Kidney epithelial cell (primary cell): ENCODE measurements around the gene ITPA. TPM values are rescaled to one million over a fixed set of nuclear protein-coding genes. Genes with fewer than 3 reads are reported as not detected.
"Not testable (repeated sequence)": the region's sequence is repeated elsewhere in the genome, so short reads cannot be mapped to it uniquely, and the experiment has no call there.

Experiments
- DNase-seq: peaks from one replicate; pipeline ENCODE4 v3.0.0-alpha.2; 2010; ENCODE audit warnings: low read depth
- H3K27me3 ChIP-seq: 2 replicates; pipeline ENCODE4 v1.6.0; 2011; ENCODE audit warnings: low read length; ENCODE audit not compliant: control insufficient read depth, insufficient read depth
- H3K36me3 ChIP-seq: 2 replicates; pipeline ENCODE4 v1.5.1; 2011; ENCODE audit warnings: low read length; ENCODE audit not compliant: control insufficient read depth, insufficient read depth
- H3K4me3 ChIP-seq: 2 replicates; pipeline ENCODE4 v1.5.1; 2011; ENCODE audit warnings: low read depth, mild to moderate bottlenecking, control low read depth, low read length
- total RNA-seq: library from RNA; depleted of rRNA; stranded (reverse); fragments of >200 nt; gene quantifications from 2 replicates; pipeline ENCODE4 v1.2.3, GENCODE V29; 2015
- TF ChIP-seq, protein P1 (sequence below): IDR thresholded peaks from 2 replicates; pipeline ENCODE4 v1.5.1; 2011; ENCODE audit warnings: mild to moderate bottlenecking, moderate library complexity, low read length, control low read depth, inconsistent platforms; ENCODE audit not compliant: insufficient read depth, poor library complexity, severe bottlenecking

The ITPA gene
- total RNA-seq, 1 donor from 2014 or later = 71.2 TPM

DNA sequence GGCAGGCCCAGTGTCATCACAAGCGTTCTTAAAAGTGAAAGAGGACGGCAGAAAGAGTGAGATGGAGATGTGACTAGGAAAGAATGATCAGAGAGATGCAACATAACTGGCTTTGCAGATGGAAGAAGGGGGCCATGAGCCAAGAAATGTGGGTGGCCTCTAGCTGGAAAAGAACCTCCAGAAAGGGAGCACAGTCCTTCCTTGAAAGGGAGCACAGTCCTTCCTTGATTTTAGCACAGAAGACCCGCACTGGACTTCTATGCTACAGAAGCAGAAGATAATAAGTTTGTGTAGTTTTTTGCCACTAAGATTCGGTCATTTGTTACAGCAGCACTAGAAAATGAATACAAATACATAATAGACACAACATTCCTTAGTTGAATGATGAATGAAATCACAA, 29.0 kb upstream of the ITPA start:
- Histone ChIP-seq H3K36me3 (no peaks in the 10 kb centered on the region), H3K27me3 (no peaks in the 10 kb centered on the region), H3K4me3 (no peak overlapping the region)
- DNase-seq = no peak
- TF ChIP-seq, protein P1, sequence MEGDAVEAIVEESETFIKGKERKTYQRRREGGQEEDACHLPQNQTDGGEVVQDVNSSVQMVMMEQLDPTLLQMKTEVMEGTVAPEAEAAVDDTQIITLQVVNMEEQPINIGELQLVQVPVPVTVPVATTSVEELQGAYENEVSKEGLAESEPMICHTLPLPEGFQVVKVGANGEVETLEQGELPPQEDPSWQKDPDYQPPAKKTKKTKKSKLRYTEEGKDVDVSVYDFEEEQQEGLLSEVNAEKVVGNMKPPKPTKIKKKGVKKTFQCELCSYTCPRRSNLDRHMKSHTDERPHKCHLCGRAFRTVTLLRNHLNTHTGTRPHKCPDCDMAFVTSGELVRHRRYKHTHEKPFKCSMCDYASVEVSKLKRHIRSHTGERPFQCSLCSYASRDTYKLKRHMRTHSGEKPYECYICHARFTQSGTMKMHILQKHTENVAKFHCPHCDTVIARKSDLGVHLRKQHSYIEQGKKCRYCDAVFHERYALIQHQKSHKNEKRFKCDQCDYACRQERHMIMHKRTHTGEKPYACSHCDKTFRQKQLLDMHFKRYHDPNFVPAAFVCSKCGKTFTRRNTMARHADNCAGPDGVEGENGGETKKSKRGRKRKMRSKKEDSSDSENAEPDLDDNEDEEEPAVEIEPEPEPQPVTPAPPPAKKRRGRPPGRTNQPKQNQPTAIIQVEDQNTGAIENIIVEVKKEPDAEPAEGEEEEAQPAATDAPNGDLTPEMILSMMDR = no peak

DNA sequence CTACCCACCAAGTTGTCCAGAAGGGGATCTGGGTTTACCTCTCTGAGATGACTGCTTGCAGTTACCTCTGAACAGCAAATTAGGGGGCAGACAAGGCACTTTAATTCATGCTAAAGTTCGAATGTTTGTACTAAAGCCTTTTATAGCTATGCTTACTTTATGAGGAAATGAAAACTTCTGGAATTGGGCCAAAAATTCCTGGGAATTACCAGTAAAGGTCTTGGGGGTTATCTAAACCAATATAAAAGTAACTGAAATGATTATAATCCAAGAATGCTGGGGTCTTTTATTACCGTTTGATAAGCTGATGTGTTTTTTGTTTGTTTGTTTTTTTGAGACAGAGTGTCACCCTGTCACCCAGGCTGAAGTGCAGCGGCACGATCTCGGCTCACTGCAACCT, 28.0 kb upstream of the ITPA start:
- Histone ChIP-seq H3K27me3 (no peaks in the 10 kb centered on the region), H3K4me3 (no peak overlapping the region), H3K36me3 (no peaks in the 10 kb centered on the region)
- DNase-seq = no peak
- TF ChIP-seq, protein P1 = no peak

DNA sequence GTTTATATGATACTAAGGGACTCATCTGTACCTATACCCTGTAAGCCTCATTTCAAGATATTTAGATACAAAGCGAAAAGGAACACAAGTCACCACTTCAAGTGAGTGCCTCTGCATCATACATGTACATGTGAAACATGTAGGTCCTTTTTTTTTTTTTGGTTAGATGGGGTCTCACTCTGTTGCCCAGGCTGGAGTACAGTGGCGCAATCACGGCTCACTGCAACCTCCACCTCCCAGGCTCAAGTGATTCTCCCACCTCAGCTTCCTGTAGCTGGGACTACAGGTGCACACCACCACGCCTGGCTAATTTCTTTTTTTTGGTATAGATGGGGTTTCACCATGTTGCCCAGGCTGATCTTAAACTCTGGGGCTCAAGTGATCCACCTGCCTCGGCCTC, 26.9 kb upstream of the ITPA start:
- not testable (repeated sequence) for DNase-seq, H3K36me3 ChIP-seq, H3K4me3 ChIP-seq, H3K27me3 ChIP-seq

DNA sequence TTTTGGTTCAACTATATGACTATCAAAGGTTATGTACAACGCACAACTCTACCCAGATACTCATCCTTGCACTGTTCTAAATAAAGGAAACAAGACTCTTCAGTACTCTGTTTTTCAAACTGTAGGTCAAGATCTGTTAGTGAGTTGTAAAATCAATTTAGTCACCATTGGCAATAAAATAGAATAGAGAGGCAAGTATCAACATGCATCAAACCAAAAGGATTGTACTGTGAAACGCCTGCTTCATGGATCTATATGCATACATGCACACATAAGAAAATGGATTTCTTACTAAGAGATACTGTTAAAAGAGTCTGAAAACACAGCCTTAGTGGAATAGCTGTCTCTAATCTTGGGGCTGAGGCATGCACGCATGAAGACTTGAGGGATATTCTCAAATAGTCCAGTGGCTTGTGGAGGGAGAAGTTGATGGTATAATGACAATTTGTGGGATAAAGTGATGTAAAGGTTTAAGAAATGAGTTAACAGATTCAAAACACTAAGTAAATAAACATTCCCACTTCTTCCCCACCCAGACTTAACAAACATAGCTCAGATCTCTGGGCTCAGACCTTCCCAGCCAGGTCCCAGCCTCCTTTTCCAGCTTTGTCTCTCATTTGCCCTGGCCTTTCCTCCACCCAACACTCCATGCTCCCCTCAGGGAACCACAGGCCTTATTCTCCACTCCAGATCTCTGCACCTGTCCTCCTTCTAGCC, 25.2 kb upstream of the ITPA start:
- Histone ChIP-seq H3K36me3 (peaks cover 2% of the 10 kb centered on the region), H3K27me3 (no peaks in the 10 kb centered on the region), H3K4me3 (no peak overlapping the region)
- TF ChIP-seq, protein P1 = no peak
- no peak for DNase-seq

DNA sequence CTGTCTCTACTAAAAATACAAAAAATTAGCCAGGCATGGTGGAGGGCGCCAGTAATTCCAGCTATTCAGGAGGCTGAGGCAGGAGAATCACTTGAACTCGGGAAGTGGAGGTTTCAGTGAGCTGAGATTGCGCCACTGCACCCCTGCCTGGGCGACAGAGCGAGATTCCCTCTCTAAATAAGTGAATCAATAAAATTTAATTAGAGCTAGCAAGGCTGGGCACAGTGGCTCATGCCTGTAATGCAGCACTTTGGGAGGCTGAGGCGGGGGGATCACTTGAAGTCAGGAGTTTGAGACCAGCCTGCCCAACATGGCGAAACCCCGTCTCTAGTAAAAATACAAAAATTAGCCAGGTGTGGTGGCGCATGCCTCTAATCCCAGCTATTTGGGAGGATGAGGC, 21.4 kb upstream of the ITPA start:
- H3K36me3 ChIP-seq, DNase-seq, H3K27me3 ChIP-seq, H3K4me3 ChIP-seq: not testable (repeated sequence)

DNA sequence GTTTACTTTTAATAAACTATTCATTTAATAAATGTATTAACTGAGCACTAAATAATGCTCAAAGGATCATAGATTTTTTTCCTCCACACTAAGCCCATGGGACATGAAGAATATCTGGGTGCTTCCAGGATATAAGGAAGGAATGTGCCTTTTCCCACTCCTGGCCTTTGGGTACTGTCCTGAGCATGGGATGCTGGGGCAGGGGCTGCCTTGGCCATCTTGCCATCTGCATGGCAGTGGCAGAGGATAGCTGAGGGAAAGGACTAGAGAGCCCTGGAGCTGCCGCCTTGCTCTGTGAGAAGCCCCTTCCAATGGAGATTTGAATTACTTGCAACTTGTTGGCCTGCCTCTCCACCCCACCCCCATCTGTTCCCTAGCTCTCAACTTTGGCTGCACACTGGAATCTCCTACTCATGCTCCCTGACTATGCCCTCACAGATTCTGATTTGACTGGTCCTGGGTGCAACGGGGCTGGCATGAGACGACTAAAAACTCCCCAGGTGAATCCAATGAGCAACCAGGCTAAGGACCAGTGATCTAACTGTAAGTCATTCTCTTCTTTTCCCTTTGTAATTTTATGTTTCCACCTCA, 20.4 kb upstream of the ITPA start:
- Histone ChIP-seq H3K4me3 (no peak overlapping the region), H3K36me3 (peaks cover 3% of the 10 kb centered on the region), H3K27me3 (no peaks in the 10 kb centered on the region)
- TF ChIP-seq, protein P1 = no peak
- DNase-seq = no peak
